SK-N-MC (cell line): ENCODE measurements around the gene METAP1.

Source experiments
- EZH2 ChIP-seq: fragments of 200-600 bp; sonication (generic); IDR thresholded peaks from one replicate; pipeline ENCODE4 v1.6.1; 2017; ENCODE audit warnings: antibody characterized with exemption
- POLR2AphosphoS5 ChIP-seq: IDR thresholded peaks from 2 replicates; pipeline ENCODE4 v1.6.1; 2012; ENCODE audit warnings: mild to moderate bottlenecking, low read depth, low read length, borderline replicate concordance

DNA sequence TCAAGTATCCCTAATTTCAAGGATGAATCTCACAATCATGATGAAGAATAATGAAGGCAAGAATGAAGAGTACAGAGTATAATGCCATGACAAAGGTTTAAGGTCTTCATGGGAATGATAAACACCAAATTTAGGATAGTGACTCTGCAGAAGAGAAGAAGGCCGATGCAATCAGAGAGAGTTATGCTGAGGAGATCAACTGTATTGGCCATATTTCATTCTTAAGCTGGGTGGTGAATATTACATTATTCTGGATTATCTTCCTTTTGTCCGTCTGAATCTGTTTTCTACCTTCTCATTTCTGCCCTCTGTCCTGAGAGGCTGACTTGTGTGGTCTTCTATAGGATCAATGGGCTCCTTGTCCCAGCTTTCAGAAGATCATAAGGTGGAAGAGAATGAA, 7.8 kb upstream of the METAP1 start:
- TF ChIP-seq EZH2: no peak
- TF ChIP-seq POLR2AphosphoS5: no peak
